PC-9 (cell line): ENCODE measurements around the gene EFNA2.

Source experiments
- EZH2 ChIP-seq: fragments of 200-600 bp; sonication (generic); IDR thresholded peaks from 2 replicates; pipeline ENCODE4 v1.8.0; 2017; ENCODE audit warnings: antibody characterized with exemption, low read depth
- TF ChIP-seq, protein P1 (sequence below): fragments of 200-600 bp; sonication (generic); conservative IDR thresholded peaks from 2 replicates; pipeline ENCODE4 v1.6.1; 2017; ENCODE audit warnings: mixed run types, antibody characterized with exemption, mild to moderate bottlenecking, moderate library complexity

DNA sequence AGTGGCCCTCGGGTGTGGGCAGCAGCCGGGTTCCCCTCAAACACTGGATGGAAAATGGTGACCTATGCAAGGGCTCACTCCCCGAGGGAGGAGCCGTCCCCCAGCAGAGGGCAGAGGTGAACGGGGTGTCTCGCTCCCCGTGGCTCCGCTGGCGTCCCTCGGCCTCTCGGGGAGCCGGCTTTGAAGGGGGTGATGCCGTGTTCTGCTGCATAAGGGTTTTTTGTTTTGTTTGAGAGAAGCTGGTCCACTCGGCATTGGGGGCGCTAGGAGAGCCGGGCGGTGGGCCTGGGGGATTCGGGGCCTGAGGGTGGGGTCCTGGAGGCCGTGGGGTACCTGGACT lies 4.0 kb downstream of the EFNA2 start:
- TF ChIP-seq EZH2 = no peak
- TF ChIP-seq, protein P1, sequence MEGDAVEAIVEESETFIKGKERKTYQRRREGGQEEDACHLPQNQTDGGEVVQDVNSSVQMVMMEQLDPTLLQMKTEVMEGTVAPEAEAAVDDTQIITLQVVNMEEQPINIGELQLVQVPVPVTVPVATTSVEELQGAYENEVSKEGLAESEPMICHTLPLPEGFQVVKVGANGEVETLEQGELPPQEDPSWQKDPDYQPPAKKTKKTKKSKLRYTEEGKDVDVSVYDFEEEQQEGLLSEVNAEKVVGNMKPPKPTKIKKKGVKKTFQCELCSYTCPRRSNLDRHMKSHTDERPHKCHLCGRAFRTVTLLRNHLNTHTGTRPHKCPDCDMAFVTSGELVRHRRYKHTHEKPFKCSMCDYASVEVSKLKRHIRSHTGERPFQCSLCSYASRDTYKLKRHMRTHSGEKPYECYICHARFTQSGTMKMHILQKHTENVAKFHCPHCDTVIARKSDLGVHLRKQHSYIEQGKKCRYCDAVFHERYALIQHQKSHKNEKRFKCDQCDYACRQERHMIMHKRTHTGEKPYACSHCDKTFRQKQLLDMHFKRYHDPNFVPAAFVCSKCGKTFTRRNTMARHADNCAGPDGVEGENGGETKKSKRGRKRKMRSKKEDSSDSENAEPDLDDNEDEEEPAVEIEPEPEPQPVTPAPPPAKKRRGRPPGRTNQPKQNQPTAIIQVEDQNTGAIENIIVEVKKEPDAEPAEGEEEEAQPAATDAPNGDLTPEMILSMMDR = no peak
